KMS-11 (cell line): ENCODE data around the gene TNFAIP1.

Experiments
- H2AFZ ChIP-seq: fragments of 200-600 bp; sonication (generic); 2 replicates; pipeline ENCODE4 v1.6.1; 2016; ENCODE audit warnings: antibody characterized with exemption, mixed run types, low read depth
- H3K27ac ChIP-seq: fragments of 200-600 bp; sonication (generic); 2 replicates; pipeline ENCODE4 v1.6.1; 2016; ENCODE audit warnings: mild to moderate bottlenecking, mixed run types
- H3K27me3 ChIP-seq: fragments of 200-600 bp; sonication (generic); 2 replicates; pipeline ENCODE4 v1.6.1; 2017; ENCODE audit warnings: mild to moderate bottlenecking, low read depth, mixed run types, moderate library complexity; ENCODE audit not compliant: insufficient read depth
- H3K36me3 ChIP-seq: fragments of 200-600 bp; sonication (generic); 2 replicates; pipeline ENCODE4 v1.6.1; 2017; ENCODE audit warnings: mild to moderate bottlenecking, mixed run types; ENCODE audit not compliant: insufficient read depth
- H3K4me1 ChIP-seq: fragments of 200-600 bp; sonication (generic); 2 replicates; pipeline ENCODE4 v1.6.1; 2016; ENCODE audit warnings: mild to moderate bottlenecking, low read depth, mixed run types; ENCODE audit not compliant: poor library complexity, severe bottlenecking
- H3K4me2 ChIP-seq: fragments of 200-600 bp; sonication (generic); 2 replicates; pipeline ENCODE4 v1.7.0; 2016; ENCODE audit warnings: mild to moderate bottlenecking, mixed run types
- H3K4me3 ChIP-seq: fragments of 200-600 bp; sonication (generic); IDR thresholded peaks from 2 replicates; pipeline ENCODE4 v1.6.1; 2017; ENCODE audit warnings: low read depth, low read length, mixed read lengths; ENCODE audit not compliant: insufficient read depth
- H3K79me2 ChIP-seq: fragments of 200-600 bp; sonication (generic); 2 replicates; pipeline ENCODE4 v1.6.1; 2016; ENCODE audit warnings: low read depth, mixed run types; ENCODE audit not compliant: insufficient read depth
- H3K9ac ChIP-seq: fragments of 200-600 bp; sonication (generic); 2 replicates; pipeline ENCODE4 v1.6.1; 2016; ENCODE audit warnings: mild to moderate bottlenecking, mixed run types
- H4K20me1 ChIP-seq: fragments of 200-600 bp; sonication (generic); 2 replicates; pipeline ENCODE4 v1.6.1; 2016; ENCODE audit warnings: mild to moderate bottlenecking, mixed run types; ENCODE audit not compliant: insufficient read depth
- CTCF ChIP-seq: fragments of 200-600 bp; sonication (generic); conservative IDR thresholded peaks from 2 replicates; pipeline ENCODE4 v1.6.1; 2017; ENCODE audit warnings: low read depth, mild to moderate bottlenecking, antibody characterized with exemption, low read length, moderate library complexity, mixed read lengths

Gene TNFAIP1

GRCh38 chr17:28313841-28314240 lies 21.7 kb upstream of the TNFAIP1 start:
- Histone ChIP-seq H4K20me1 (no peaks in the 10 kb centered on the region), H3K79me2 (no peaks in the 10 kb centered on the region), H3K27ac (no peak overlapping the region), H3K9ac (no peak overlapping the region), H3K27me3 (no peaks in the 10 kb centered on the region), H2AFZ (no peak overlapping the region), H3K36me3 (no peaks in the 10 kb centered on the region), H3K4me1 (peaks cover 9% of the 10 kb centered on the region), H3K4me3 (no peak overlapping the region), H3K4me2 (no peak overlapping the region)
- TF ChIP-seq CTCF: no peak

DNA sequence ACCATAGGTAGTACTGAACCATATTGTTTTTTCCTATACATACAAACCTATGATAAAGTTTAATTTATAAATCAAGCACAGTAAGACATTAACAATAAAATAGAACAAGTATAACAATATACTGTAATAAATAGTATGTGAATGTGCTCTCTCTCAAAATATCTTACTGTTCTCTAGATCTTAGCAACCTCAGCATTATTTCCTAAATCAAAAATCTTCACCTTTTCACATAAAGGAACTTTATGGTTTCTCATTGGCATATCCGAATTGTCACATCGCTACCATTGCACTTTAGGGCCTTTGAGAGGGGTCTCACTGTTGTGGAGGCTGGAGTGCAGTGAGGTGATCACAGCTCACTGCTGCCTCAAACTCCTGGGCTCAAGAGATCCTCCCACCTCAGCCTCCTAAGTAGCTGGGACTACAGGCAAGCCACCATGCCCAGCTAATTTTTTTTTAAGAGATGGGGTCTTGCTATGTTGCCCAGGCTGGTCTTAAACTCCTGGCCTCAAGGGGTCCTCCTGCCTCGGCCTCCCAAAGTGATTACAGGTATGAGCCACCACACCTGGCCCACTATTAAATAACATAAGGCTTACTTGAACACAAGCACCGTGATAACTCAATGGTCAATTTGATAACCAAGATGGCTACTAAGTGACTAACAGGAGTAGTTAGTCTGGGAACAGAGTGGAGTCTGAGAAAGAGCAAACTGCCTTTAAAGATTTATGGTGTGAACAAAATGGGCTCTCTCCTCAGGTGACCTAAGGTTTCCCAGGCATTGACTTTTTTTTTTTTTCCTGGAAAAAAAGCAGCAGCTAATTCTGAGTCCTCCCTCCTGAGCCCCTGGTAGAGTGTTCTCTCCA lies 19.5 kb upstream of the TNFAIP1 start:
- H3K79me2 ChIP-seq: peaks cover 20% of the 10 kb centered on the region
- H3K27ac ChIP-seq: no peak overlapping the region
- H3K27me3 ChIP-seq: no peaks in the 10 kb centered on the region
- H2AFZ ChIP-seq: no peak overlapping the region
- no peaks in the 10 kb centered on the region for H4K20me1 ChIP-seq
- no peaks in the 10 kb centered on the region for H3K36me3 ChIP-seq
- H3K9ac ChIP-seq: no peak overlapping the region
- peaks cover 18% of the 10 kb centered on the region for H3K4me1 ChIP-seq
- H3K4me3 ChIP-seq: no peak overlapping the region
- no peak for TF ChIP-seq CTCF
- no peak overlapping the region for H3K4me2 ChIP-seq

- Histone ChIP-seq H3K27me3 (no peaks in the 10 kb centered on the region), H3K4me1 (peaks cover 30% of the 10 kb centered on the region), H2AFZ (peak overlapping the region; percentile 97; the same call in 1 of the 2 replicates), H3K4me2 (peak overlapping the region; percentile 99), H3K79me2 (peaks cover 32% of the 10 kb centered on the region), H3K4me3 (no peak overlapping the region), H3K36me3 (no peaks in the 10 kb centered on the region; the same call in 1 of the 2 replicates), H3K27ac (no peak overlapping the region), H4K20me1 (no peaks in the 10 kb centered on the region; the same call in 1 of the 2 replicates), H3K9ac (peak overlapping the region; percentile 97; the same call in 1 of the 2 replicates)
- TF ChIP-seq CTCF: no peak
Measured at GRCh38 chr17:28317099-28317965, 18.2 kb upstream of the TNFAIP1 start.

- peak overlapping the region; percentile 83 for H3K27ac ChIP-seq
- H3K4me3 ChIP-seq: no peak overlapping the region
- peak overlapping the region; percentile 97 for H3K9ac ChIP-seq
- H3K79me2 ChIP-seq: peaks cover 40% of the 10 kb centered on the region
- H3K4me1 ChIP-seq: peaks cover 34% of the 10 kb centered on the region
- no peaks in the 10 kb centered on the region for H3K27me3 ChIP-seq
- no peak for TF ChIP-seq CTCF
- H4K20me1 ChIP-seq: no peaks in the 10 kb centered on the region; the same call in 1 of the 2 replicates
- H3K36me3 ChIP-seq: no peaks in the 10 kb centered on the region; the same call in 1 of the 2 replicates
- peak overlapping the region; percentile 97 for H2AFZ ChIP-seq
- peak overlapping the region; percentile 99 for H3K4me2 ChIP-seq
Measured at GRCh38 chr17:28317966-28318758, 17.4 kb upstream of the TNFAIP1 start.
